D721Med (cell line): Measurements from ENCODE around the gene BMPER.
A peak's percentile ranks its signal among the peaks of the same experiment; 100 is the strongest.

Experiments
- DNase-seq: peaks from one replicate; pipeline ENCODE4 v3.0.0; 2011; ENCODE audit warnings: low spot score; ENCODE audit not compliant: insufficient read length
- FAIRE-seq: peaks from 2 replicates; lab custom pipeline; 2011; peaks lifted over from hg19 to GRCh38; lab: Jason Lieb, UNC
- CTCF ChIP-seq: IDR thresholded peaks from 2 replicates; pipeline ENCODE4 v1.5.1; 2012; ENCODE audit warnings: mild to moderate bottlenecking, control low read depth; ENCODE audit not compliant: insufficient read depth; ENCODE audit errors: missing control alignments

BMPER gene

GRCh38 chr7:34058801-34059135 lies 153.4 kb downstream of the BMPER start:
- DNase-seq: no peak
- TF ChIP-seq CTCF: no peak
- no peak for FAIRE-seq

GRCh38 chr7:34059136-34059828 lies 153.9 kb downstream of the BMPER start:
- no peak for FAIRE-seq

GRCh38 chr7:34060196-34060947 lies 155.0 kb downstream of the BMPER start:
- no peak for TF ChIP-seq CTCF
- no peak for DNase-seq
- FAIRE-seq: peak; percentile 21

More at GRCh38 chr7:34059136-34059828, 153.9 kb downstream of the BMPER start:
- DNase-seq: no peak
- no peak for TF ChIP-seq CTCF

GRCh38 chr7:34061149-34061548 lies 155.8 kb downstream of the BMPER start:
- DNase-seq (no peak), FAIRE-seq (no peak)
- no peak for TF ChIP-seq CTCF

GRCh38 chr7:34062341-34062740 lies 157.0 kb downstream of the BMPER start:
- no peak for TF ChIP-seq CTCF
- no peak for DNase-seq
- no peak for FAIRE-seq

GRCh38 chr7:34062826-34063225 lies 157.5 kb downstream of the BMPER start:
- FAIRE-seq (no peak), DNase-seq (no peak)
- no peak for TF ChIP-seq CTCF
